GM12878 (cell line): ENCODE data around the gene ACAD11. TPM values are rescaled to one million over a fixed set of nuclear protein-coding genes. Genes with fewer than 3 reads are reported as not detected.

ENCODE experiments used
- ATAC-seq: fragments of 200-7000 bp; cut with Tn5 transposase; 3 replicates; pipeline ENCODE4 v1.9.1; 2020; ENCODE audit warnings: mild to moderate bottlenecking, moderate library complexity
- BruUV-seq: library from RNA; stranded (reverse); fragments of 400-500 nt; replicated peaks from 2 replicates; lab custom pipeline; 2021; lab: Mats Ljungman, UMichigan
- CTCF ChIA-PET: fragments of 300-600 bp; sonication (Branson Sonifier 250); formaldehyde crosslinking; extraction: SDS; loops from one replicate; lab custom pipeline; 2021; ENCODE audit warnings: inconsistent platforms; lab: Yijun Ruan, JAX
- POLR2A ChIA-PET: fragments of 350-600 bp; formaldehyde crosslinking; extraction: SDS; loops from one replicate; lab custom pipeline; 2021; ENCODE audit warnings: inconsistent platforms; lab: Charles Lee
- RAD21 ChIA-PET: fragments of 300-600 bp; sonication (Branson Sonifier 250); formaldehyde crosslinking; loops from one replicate; lab custom pipeline; 2023; ENCODE audit warnings: antibody characterized with exemption; ENCODE audit not compliant: unreplicated experiment; lab: Charles Lee
- SMC1A ChIA-PET: fragments of 300-600 bp; sonication (Branson Sonifier 250); formaldehyde crosslinking; loops from one replicate; lab custom pipeline; 2023; ENCODE audit not compliant: unreplicated experiment, uncharacterized antibody; lab: Charles Lee
- DNase-seq: peaks from one replicate; pipeline ENCODE4 v3.0.0-alpha.2; 2011; ENCODE audit warnings: low read depth, low spot score
- FAIRE-seq: peaks from 3 replicates; lab custom pipeline; 2011; peaks lifted over from hg19 to GRCh38; lab: Jason Lieb, UNC
- H2AFZ ChIP-seq: 2 replicates; pipeline ENCODE4 v1.6.0; 2011; ENCODE audit warnings: low read depth, low read length, control low read depth; ENCODE audit not compliant: control insufficient read depth
- H3K27ac ChIP-seq: 2 replicates; pipeline ENCODE4 v1.5.1; 2011; ENCODE audit warnings: control low read depth; ENCODE audit not compliant: control insufficient read depth, insufficient read depth
- H3K27me3 ChIP-seq, 2 experiments: replicated peaks in 1 of 2; 2 replicates each; pipeline versions ENCODE4 v1.6.0 to v1.6.1; 2011; ENCODE audit warnings: low read length in 1 of 2; ENCODE audit not compliant: control insufficient read depth in 2 of 2, insufficient read depth in 2 of 2
- H3K36me3 ChIP-seq, 2 experiments: 2 replicates each; pipeline ENCODE4 v1.5.1; 2011; ENCODE audit warnings: low read length in 1 of 2; ENCODE audit not compliant: control insufficient read depth in 2 of 2, insufficient read depth in 2 of 2
- H3K4me1 ChIP-seq: 2 replicates; pipeline ENCODE4 v1.6.1; 2011; ENCODE audit warnings: mild to moderate bottlenecking, low read length, moderate library complexity, mixed read lengths; ENCODE audit not compliant: control insufficient read depth, insufficient read depth
- H3K4me2 ChIP-seq: 2 replicates; pipeline ENCODE4 v1.6.0; 2011; ENCODE audit warnings: control low read depth; ENCODE audit not compliant: control insufficient read depth, insufficient read depth
- H3K4me3 ChIP-seq: fragments of 200-600 bp; sonication (generic); 2 replicates; pipeline ENCODE4 v1.5.1; 2016
- H3K79me2 ChIP-seq: 2 replicates; pipeline ENCODE4 v1.6.0; 2011; ENCODE audit warnings: low read length; ENCODE audit not compliant: control insufficient read depth, insufficient read depth
- H3K9ac ChIP-seq: 2 replicates; pipeline ENCODE4 v1.8.0; 2011; ENCODE audit warnings: low read length, control low read depth, mixed read lengths; ENCODE audit not compliant: control insufficient read depth, insufficient read depth
- H3K9me3 ChIP-seq: replicated peaks from 3 replicates; pipeline ENCODE4 v1.5.1; 2011; ENCODE audit warnings: mild to moderate bottlenecking, low read length; ENCODE audit not compliant: control insufficient read depth, insufficient read depth
- H4K20me1 ChIP-seq: 2 replicates; pipeline ENCODE4 v1.6.0; 2011; ENCODE audit not compliant: control insufficient read depth, insufficient read depth
- CREM ChIP-seq: IDR thresholded peaks from 2 replicates; pipeline ENCODE4 v1.6.1; 2014; ENCODE audit warnings: antibody characterized with exemption, low read depth
- EED ChIP-seq: sonication (generic); IDR thresholded peaks from 2 replicates; pipeline ENCODE4 v1.6.1; 2016; ENCODE audit warnings: antibody characterized with exemption, low read depth
- FOXK2 ChIP-seq: fragments of 450-650 bp; IDR thresholded peaks from 2 replicates; pipeline ENCODE4 v1.6.1; 2017; ENCODE audit warnings: mild to moderate bottlenecking, moderate library complexity
- IKZF1 ChIP-seq: fragments of 450-650 bp; conservative IDR thresholded peaks from 2 replicates; pipeline ENCODE4 v1.6.1; 2017; ENCODE audit warnings: antibody characterized with exemption, mild to moderate bottlenecking
- IKZF2 ChIP-seq, 2 experiments: fragments of 450-650 bp; IDR thresholded peaks; 2 replicates each; pipeline ENCODE4 v1.6.1; 2017; ENCODE audit warnings: mild to moderate bottlenecking in 2 of 2, moderate library complexity in 2 of 2
- MEF2A ChIP-seq: IDR thresholded peaks from 2 replicates; pipeline ENCODE4 v1.6.1; 2011; ENCODE audit warnings: low read depth, mild to moderate bottlenecking, low read length, moderate library complexity; ENCODE audit not compliant: insufficient read depth
- POU2F2 ChIP-seq: IDR thresholded peaks from 3 replicates; pipeline ENCODE4 v1.6.1; 2011; ENCODE audit warnings: low read depth, mild to moderate bottlenecking, low read length, borderline replicate concordance
- RUNX3 ChIP-seq: IDR thresholded peaks from 2 replicates; pipeline ENCODE4 v1.6.1; 2012; ENCODE audit warnings: low read length, inconsistent platforms
- SKIL ChIP-seq: fragments of 450-650 bp; IDR thresholded peaks from 2 replicates; pipeline ENCODE4 v1.6.1; 2017; ENCODE audit warnings: mild to moderate bottlenecking, low read depth, inconsistent platforms; ENCODE audit not compliant: poor library complexity, severe bottlenecking
- SRF ChIP-seq, 2 experiments: IDR thresholded peaks; 2 replicates each; pipeline ENCODE4 v1.6.1; 2011; ENCODE audit warnings: low read depth in 2 of 2, low read length in 2 of 2, mild to moderate bottlenecking in 1 of 2, moderate library complexity in 1 of 2
- TCF3 ChIP-seq: IDR thresholded peaks from 2 replicates; pipeline ENCODE4 v1.6.1; 2012; ENCODE audit warnings: low read depth, mild to moderate bottlenecking, low read length, borderline replicate concordance; ENCODE audit not compliant: insufficient read depth
- in situ Hi-C: fragments of 300-500 bp; cut with MboI; formaldehyde crosslinking; loops from 9 replicates; pipeline ENCODE4 v1.14.3; 2018; ENCODE audit warnings: mixed read lengths
- intact Hi-C: fragments of 100-400 bp; cut with micrococcal nuclease; formaldehyde crosslinking; loops from one replicate; pipeline ENCODE4 v1.14.2; 2022; ENCODE audit not compliant: unreplicated experiment
- polyA plus RNA-seq, 11 experiments: library from polyadenylated mRNA; depleted of rRNA in 4 of 11; unstranded in 6 of 11; stranded (reverse) in 5 of 11; fragments of >200 nt; fragmentation: Nextera tagmentation in 4 of 11; fragmentation: Illumina TruSeq in 1 of 11; extraction: Ambion mirVana in 4 of 11; extraction: Trizol in 1 of 11; gene quantifications; 1 replicate in 1 of 11; 2 replicates in 10 of 11; pipeline versions ENCODE4 v1.2.1 to v1.2.3, GENCODE V29; 2011 to 2016; ENCODE audit warnings: inconsistent platforms in 2 of 11, missing spikeins in 2 of 11, low read depth in 1 of 11
- total RNA-seq, 4 experiments: library from RNA; depleted of rRNA in 3 of 4; stranded (reverse); fragments of >200 nt in 3 of 4; fragmentation: Illumina TruSeq in 1 of 4; extraction: Trizol in 1 of 4; gene quantifications; 2 replicates each; pipeline versions ENCODE4 v1.2.1 to v1.2.3, GENCODE V29; 2013 to 2021

Gene ACAD11
- total and polyA plus RNA-seq, 10 of the 15 experiments (the other 5 are each of a cell fraction or from before 2014, with no cell fraction given), result 2.4 to 15.9 (median 10.4) TPM

- no peaks in the 10 kb centered on the region for H4K20me1 ChIP-seq
- H2AFZ ChIP-seq, result no peak overlapping the region
- H3K27ac ChIP-seq, result no peak overlapping the region
- ChIA-PET SMC1A (no interaction called here), RAD21 (interaction anchor here (0.9 kb wide), 1 partner anchor 109 kb away, joined by 3 read pairs; no protein-coding TSS in a partner anchor), CTCF (interaction anchor here (1.3 to 2.2 kb wide), 2 partner anchors 14 to 92 kb away, joined by 4 to 9 read pairs; no protein-coding TSS in a partner anchor), POLR2A (no interaction called here)
- in situ Hi-C loops (loop anchor here (10.0 to 25.0 kb wide), 2 partner anchors 95 to 837 kb away; no protein-coding TSS in a partner anchor), intact Hi-C loops (no loop called here)
- no peaks in the 10 kb centered on the region for H3K79me2 ChIP-seq
- no peaks in the 10 kb centered on the region for H3K27me3 ChIP-seq
- peak; percentile 31 for FAIRE-seq
- H3K4me3 ChIP-seq, result no peak overlapping the region
- H3K9ac ChIP-seq, result no peak overlapping the region
- peak; percentile 86 for ATAC-seq
- no peaks in the 10 kb centered on the region for H3K9me3 ChIP-seq
- BruUV-seq, result no TSS peak
- peak overlapping the region; percentile 11 for H3K4me2 ChIP-seq
- peaks cover 16% of the 10 kb centered on the region for H3K4me1 ChIP-seq
- TF ChIP-seq RUNX3, result peak; percentile 81
- TF ChIP-seq EED, result peak; percentile 68; the same call in 1 of the 2 replicates
- 0 out of 2 replicates have a peak, but pooled peaks have one; percentile 16 for TF ChIP-seq MEF2A
- no peak for TF ChIP-seq POU2F2
- TF ChIP-seq FOXK2, result no peak
- peak; percentile 48 for TF ChIP-seq SKIL
- TF ChIP-seq CREM, result 0 out of 2 replicates have a peak, but pooled peaks have one; percentile 28
- TF ChIP-seq IKZF2 (IDR thresholded peaks at IDR 0.05), result peak; percentile 59; a peak in 3 of 4 replicates
- no peak for TF ChIP-seq TCF3
- 0 out of 4 replicates have a peak, but pooled peaks of 1 of the 2 experiments have one; percentile 35 for TF ChIP-seq SRF (IDR thresholded peaks at IDR 0.05; ENCODE audit: low read depth in 2 of 2, low read length in 2 of 2)
- peak; percentile 51; the same call in 1 of the 2 replicates for TF ChIP-seq IKZF1
- no peaks in the 10 kb centered on the region for H3K36me3 ChIP-seq
- peak; percentile 9 for DNase-seq
These were observed 109.6 kb downstream of the ACAD11 start for GRCh38 chr3:132549890-132550578.
